ENCODE data around the gene PCDHGA5.

DNA sequence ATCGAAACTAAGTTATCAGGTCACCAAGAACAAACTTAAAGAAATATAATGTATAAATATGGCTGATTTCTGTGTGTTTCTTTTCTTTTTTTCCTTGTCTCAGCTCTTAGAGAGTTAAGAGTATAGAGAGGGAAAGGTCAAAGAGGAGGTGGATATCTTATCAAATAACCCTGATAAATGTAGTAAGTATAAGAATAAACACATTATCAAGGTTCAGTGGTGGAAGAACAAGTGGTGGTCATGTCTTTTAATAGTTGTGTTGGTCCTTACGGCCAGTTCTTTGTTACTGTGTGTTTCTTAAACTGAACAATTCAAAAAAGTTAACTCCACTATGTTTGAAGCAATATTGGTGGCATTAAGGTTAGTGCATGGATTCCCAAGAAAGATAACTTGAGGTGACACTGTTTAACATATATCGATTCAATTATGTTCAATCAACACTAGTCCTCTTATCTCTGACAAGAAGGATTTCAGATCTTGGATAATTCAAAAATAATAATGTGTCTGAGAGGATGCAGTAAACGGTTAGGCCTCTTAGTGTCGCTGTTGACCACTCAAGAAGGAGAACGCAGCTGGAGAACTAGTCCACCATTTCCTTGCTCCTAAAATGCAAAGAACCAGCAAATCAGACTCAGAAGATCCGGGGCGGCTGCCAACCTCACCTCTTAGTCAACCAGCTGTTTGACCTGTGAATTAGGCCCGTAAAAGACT is 20.6 kb upstream of the PCDHGA5 start, which contains the start of gene PCDHGA3:
- TF ChIP-seq LEF1 (IDR thresholded peaks at IDR 0.05; ENCODE audit: borderline replicate concordance) (no peak), ZNF384 (IDR thresholded peaks at IDR 0.05) (no peak)

Measured in HEK293T (cell line).